ENCODE data around the gene TMEM164. TPM values are rescaled to one million over a fixed set of nuclear protein-coding genes. Genes with fewer than 3 reads are reported as not detected.
A peak's percentile ranks its signal among the peaks of the same experiment; 100 is the strongest.

Gene TMEM164
- total RNA-seq, 1 donor from 2014 or later, result 8.4 TPM

GRCh38 chrX:110004215-110004614 lies 1.3 kb downstream of the TMEM164 start:
- TF ChIP-seq, protein P1, sequence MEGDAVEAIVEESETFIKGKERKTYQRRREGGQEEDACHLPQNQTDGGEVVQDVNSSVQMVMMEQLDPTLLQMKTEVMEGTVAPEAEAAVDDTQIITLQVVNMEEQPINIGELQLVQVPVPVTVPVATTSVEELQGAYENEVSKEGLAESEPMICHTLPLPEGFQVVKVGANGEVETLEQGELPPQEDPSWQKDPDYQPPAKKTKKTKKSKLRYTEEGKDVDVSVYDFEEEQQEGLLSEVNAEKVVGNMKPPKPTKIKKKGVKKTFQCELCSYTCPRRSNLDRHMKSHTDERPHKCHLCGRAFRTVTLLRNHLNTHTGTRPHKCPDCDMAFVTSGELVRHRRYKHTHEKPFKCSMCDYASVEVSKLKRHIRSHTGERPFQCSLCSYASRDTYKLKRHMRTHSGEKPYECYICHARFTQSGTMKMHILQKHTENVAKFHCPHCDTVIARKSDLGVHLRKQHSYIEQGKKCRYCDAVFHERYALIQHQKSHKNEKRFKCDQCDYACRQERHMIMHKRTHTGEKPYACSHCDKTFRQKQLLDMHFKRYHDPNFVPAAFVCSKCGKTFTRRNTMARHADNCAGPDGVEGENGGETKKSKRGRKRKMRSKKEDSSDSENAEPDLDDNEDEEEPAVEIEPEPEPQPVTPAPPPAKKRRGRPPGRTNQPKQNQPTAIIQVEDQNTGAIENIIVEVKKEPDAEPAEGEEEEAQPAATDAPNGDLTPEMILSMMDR (conservative IDR thresholded peaks at IDR 0.05; ENCODE audit: low read depth, low read length), result no peak
- peak overlapping the region; percentile 62 for H3K4me3 ChIP-seq (ENCODE audit: low read depth, low read length)
- DNase-seq (ENCODE audit: low read depth), result no peak

GRCh38 chrX:110004731-110005369 lies 1.9 kb downstream of the TMEM164 start:
- TF ChIP-seq, protein P1 (conservative IDR thresholded peaks at IDR 0.05; ENCODE audit: low read depth, low read length), result no peak
- DNase-seq (ENCODE audit: low read depth), result no peak
- peak overlapping the region; percentile 6 for H3K4me3 ChIP-seq (ENCODE audit: low read depth, low read length)

GRCh38 chrX:110006161-110006560 lies 3.2 kb downstream of the TMEM164 start:
- TF ChIP-seq, protein P1 (conservative IDR thresholded peaks at IDR 0.05; ENCODE audit: low read depth, low read length), result no peak
- no peak for DNase-seq (ENCODE audit: low read depth)
- H3K4me3 ChIP-seq (ENCODE audit: low read depth, low read length), result no peak overlapping the region

GRCh38 chrX:110006821-110007375 lies 4.0 kb downstream of the TMEM164 start:
- no peak overlapping the region for H3K4me3 ChIP-seq (ENCODE audit: low read depth, low read length)
- DNase-seq (ENCODE audit: low read depth), result no peak
- TF ChIP-seq, protein P1 (conservative IDR thresholded peaks at IDR 0.05; ENCODE audit: low read depth, low read length), result no peak

DNA sequence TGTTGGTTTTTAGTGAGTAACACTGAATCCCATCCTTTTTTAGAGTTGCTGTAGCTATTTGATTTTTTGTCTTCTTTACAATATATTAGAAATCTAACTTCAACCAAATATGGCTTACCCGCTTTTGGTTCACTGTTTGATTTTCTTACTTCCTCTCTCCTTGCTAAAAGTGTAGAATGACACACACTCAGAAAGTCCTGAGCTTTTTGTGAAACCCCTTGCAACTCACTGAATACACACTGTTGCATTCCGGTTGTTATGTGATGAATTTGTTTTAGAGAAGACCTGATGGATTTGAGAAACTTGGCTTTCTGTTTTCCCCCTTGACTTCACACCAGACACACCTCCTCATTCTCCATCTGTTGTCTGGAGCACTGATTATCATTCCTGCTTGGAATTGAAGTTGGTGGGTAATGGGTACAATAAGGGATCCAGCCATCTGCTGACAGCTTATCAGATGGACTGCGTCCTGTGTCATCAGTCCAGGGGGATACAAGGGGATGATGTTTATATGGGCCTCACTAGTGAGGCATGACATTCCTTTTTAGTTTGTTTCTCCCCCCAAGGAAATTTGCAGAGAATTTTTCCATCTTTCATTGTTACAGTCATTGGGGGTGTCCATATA lies 5.2 kb downstream of the TMEM164 start:
- DNase-seq (ENCODE audit: low read depth), result no peak
- TF ChIP-seq, protein P1 (conservative IDR thresholded peaks at IDR 0.05; ENCODE audit: low read depth, low read length), result no peak
- H3K4me3 ChIP-seq (ENCODE audit: low read depth, low read length), result no peak overlapping the region

DNA sequence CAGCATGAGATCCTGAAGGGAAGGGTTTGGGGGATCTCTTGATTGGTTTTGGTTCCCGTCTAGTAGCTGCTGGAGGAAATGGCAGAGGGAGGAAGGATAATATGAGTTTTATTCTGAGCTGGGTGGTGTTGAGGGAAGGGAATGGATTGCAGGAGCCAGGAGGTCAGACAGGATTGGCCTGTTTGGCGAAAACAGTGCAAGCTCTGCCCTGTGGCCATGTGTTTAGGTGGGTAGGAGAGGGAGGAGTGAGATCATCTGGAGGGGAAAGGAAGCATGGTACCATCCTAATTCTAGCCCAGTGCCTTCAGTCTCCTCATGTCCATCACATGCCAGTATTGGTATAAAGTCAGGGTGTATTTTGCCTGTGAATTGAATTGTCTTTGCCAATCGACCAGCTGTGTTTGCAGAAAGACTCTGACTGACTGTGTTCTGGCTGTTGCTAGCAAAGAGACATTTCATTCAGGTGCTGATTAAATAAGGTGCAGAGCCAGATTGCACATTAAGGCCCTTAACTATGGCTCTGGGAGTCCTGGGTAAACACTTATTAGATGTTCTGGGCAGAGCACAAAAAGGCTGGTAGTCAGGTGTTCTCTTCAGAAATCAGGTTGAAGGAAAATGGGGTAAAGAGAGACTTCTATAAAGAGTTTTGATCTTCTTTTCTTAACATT lies 10.0 kb downstream of the TMEM164 start:
- TF ChIP-seq, protein P1 (conservative IDR thresholded peaks at IDR 0.05; ENCODE audit: low read depth, low read length), result no peak
- H3K4me3 ChIP-seq (ENCODE audit: low read depth, low read length), result no peak overlapping the region
- no peak for DNase-seq (ENCODE audit: low read depth)
